Nephron progenitor cell (in vitro differentiated cells): Measurements from ENCODE around the gene POLR2C.

Experiments used
- DNase-seq: peaks from one replicate; pipeline ENCODE4 v3.0.0; 2021
- H3K27ac Mint-ChIP-seq: 2 replicates; pipeline ENCODE4 v1.8.0; 2021; ENCODE audit warnings: mild to moderate bottlenecking, moderate library complexity, mixed read lengths
- H3K27me3 Mint-ChIP-seq: 2 replicates; pipeline ENCODE4 v1.8.0; 2021; ENCODE audit warnings: mild to moderate bottlenecking, low read depth, mixed read lengths; ENCODE audit not compliant: poor library complexity
- H3K36me3 Mint-ChIP-seq: 2 replicates; pipeline ENCODE4 v1.8.0; 2021; ENCODE audit warnings: low read depth, mixed read lengths
- H3K4me1 Mint-ChIP-seq: 2 replicates; pipeline ENCODE4 v1.8.0; 2021; ENCODE audit warnings: mixed read lengths
- H3K4me3 Mint-ChIP-seq: 2 replicates; pipeline ENCODE4 v1.8.0; 2021; ENCODE audit warnings: mild to moderate bottlenecking, moderate library complexity, mixed read lengths
- H3K9me3 Mint-ChIP-seq: 2 replicates; pipeline ENCODE4 v1.8.0; 2021; ENCODE audit warnings: mild to moderate bottlenecking, moderate library complexity, mixed read lengths
- CTCF ChIP-seq: fragments of 200-600 bp; sonication (generic); IDR thresholded peaks from 2 replicates; pipeline ENCODE4 v1.5.0; 2021; ENCODE audit warnings: antibody characterized with exemption

Gene POLR2C

GRCh38 chr16:57479205-57479975 is 16.9 kb downstream of the POLR2C start:
- H3K27ac Mint-ChIP-seq: peak overlapping the region; percentile 79
- TF ChIP-seq CTCF: no peak
- no peaks in the 10 kb centered on the region for H3K36me3 Mint-ChIP-seq
- H3K9me3 Mint-ChIP-seq: no peaks in the 10 kb centered on the region
- H3K27me3 Mint-ChIP-seq: peaks cover 7% of the 10 kb centered on the region
- peaks cover 52% of the 10 kb centered on the region for H3K4me1 Mint-ChIP-seq
- DNase-seq: peak; percentile 52
- peak overlapping the region; percentile 86 for H3K4me3 Mint-ChIP-seq

- Mint-ChIP-seq H3K36me3 (no peaks in the 10 kb centered on the region), H3K27ac (no peak overlapping the region)
Measured at GRCh38 chr16:57479976-57480753, 17.7 kb downstream of the POLR2C start.

GRCh38 chr16:57480754-57481230 is 18.3 kb downstream of the POLR2C start:
- Mint-ChIP-seq H3K36me3 (no peaks in the 10 kb centered on the region), H3K4me1 (peaks cover 65% of the 10 kb centered on the region), H3K27me3 (peaks cover 7% of the 10 kb centered on the region), H3K4me3 (no peak overlapping the region), H3K9me3 (no peaks in the 10 kb centered on the region), H3K27ac (no peak overlapping the region)
- TF ChIP-seq CTCF: no peak
- no peak for DNase-seq

More at GRCh38 chr16:57479976-57480753, 17.7 kb downstream of the POLR2C start:
- no peaks in the 10 kb centered on the region for H3K9me3 Mint-ChIP-seq
- peaks cover 7% of the 10 kb centered on the region for H3K27me3 Mint-ChIP-seq
- peak overlapping the region; percentile 86 for H3K4me3 Mint-ChIP-seq
- peak; percentile 33 for DNase-seq
- TF ChIP-seq CTCF: no peak
- peaks cover 60% of the 10 kb centered on the region for H3K4me1 Mint-ChIP-seq

GRCh38 chr16:57481421-57481820 is 18.9 kb downstream of the POLR2C start:
- no peak for DNase-seq
- Mint-ChIP-seq H3K27me3 (peaks cover 7% of the 10 kb centered on the region), H3K27ac (no peak overlapping the region), H3K36me3 (no peaks in the 10 kb centered on the region), H3K4me1 (peaks cover 61% of the 10 kb centered on the region), H3K9me3 (no peaks in the 10 kb centered on the region), H3K4me3 (no peak overlapping the region)
- TF ChIP-seq CTCF: no peak

GRCh38 chr16:57482845-57483545 is 20.5 kb downstream of the POLR2C start:
- TF ChIP-seq CTCF: no peak
- Mint-ChIP-seq H3K27ac (no peak overlapping the region), H3K9me3 (no peaks in the 10 kb centered on the region), H3K27me3 (peaks cover 7% of the 10 kb centered on the region), H3K4me1 (peaks cover 62% of the 10 kb centered on the region), H3K4me3 (no peak overlapping the region), H3K36me3 (no peaks in the 10 kb centered on the region)
- no peak for DNase-seq
